ENCODE results near the gene STAC.
"Not testable (repeated sequence)": the region's sequence is repeated elsewhere in the genome, so short reads cannot be mapped to it uniquely, and the experiment has no call there.

STAC gene

GRCh38 chr3:36446276-36446675, 66.0 kb downstream of the STAC start:
- no peak overlapping the region for H3K4me3 ChIP-seq (ENCODE audit: low read depth in 1 of 2, low read length in 1 of 2)
- no peak overlapping the region for H3K27ac ChIP-seq
- no peak for TF ChIP-seq CTCF (IDR thresholded peaks at IDR 0.05)
- H3K9me3 ChIP-seq = no peaks in the 10 kb centered on the region
- no peaks in the 10 kb centered on the region for H3K4me1 ChIP-seq (ENCODE audit: control insufficient read depth in 1 of 2, insufficient read depth in 1 of 2, low read depth in 1 of 2, low read length in 1 of 2)
- H3K36me3 ChIP-seq = no peaks in the 10 kb centered on the region
- H3K27me3 ChIP-seq = no peaks in the 10 kb centered on the region

GRCh38 chr3:36447061-36447460, 66.8 kb downstream of the STAC start:
- Histone ChIP-seq H3K36me3 (no peaks in the 10 kb centered on the region), H3K9me3 (no peaks in the 10 kb centered on the region), H3K4me1 (ENCODE audit: control insufficient read depth in 1 of 2, insufficient read depth in 1 of 2, low read depth in 1 of 2, low read length in 1 of 2) (no peaks in the 10 kb centered on the region), H3K27ac (no peak overlapping the region), H3K4me3 (ENCODE audit: low read depth in 1 of 2, low read length in 1 of 2) (no peak overlapping the region), H3K27me3 (no peaks in the 10 kb centered on the region)
- no peak for TF ChIP-seq CTCF (IDR thresholded peaks at IDR 0.05)

- no peak overlapping the region for H3K4me3 ChIP-seq (ENCODE audit: low read depth in 1 of 2, low read length in 1 of 2)
- H3K27me3 ChIP-seq = no peaks in the 10 kb centered on the region
- TF ChIP-seq CTCF (IDR thresholded peaks at IDR 0.05) = no peak
- no peaks in the 10 kb centered on the region for H3K9me3 ChIP-seq
- no peaks in the 10 kb centered on the region for H3K36me3 ChIP-seq
- H3K27ac ChIP-seq = no peak overlapping the region
- H3K4me1 ChIP-seq (ENCODE audit: control insufficient read depth in 1 of 2, insufficient read depth in 1 of 2, low read depth in 1 of 2, low read length in 1 of 2) = no peaks in the 10 kb centered on the region
These were observed 71.5 kb downstream of the STAC start for GRCh38 chr3:36451816-36452215.

- H3K4me3 ChIP-seq (ENCODE audit: low read depth in 1 of 2, low read length in 1 of 2); H3K4me1 ChIP-seq (ENCODE audit: control insufficient read depth in 1 of 2, insufficient read depth in 1 of 2, low read depth in 1 of 2, low read length in 1 of 2); H3K36me3 ChIP-seq; H3K27ac ChIP-seq; H3K27me3 ChIP-seq; H3K9me3 ChIP-seq: not testable (repeated sequence)
These were observed 72.9 kb downstream of the STAC start for GRCh38 chr3:36453213-36453612.

GRCh38 chr3:36453896-36454295, 73.6 kb downstream of the STAC start:
- H3K4me1 ChIP-seq (ENCODE audit: control insufficient read depth in 1 of 2, insufficient read depth in 1 of 2, low read depth in 1 of 2, low read length in 1 of 2); H3K27ac ChIP-seq; H3K27me3 ChIP-seq; H3K4me3 ChIP-seq (ENCODE audit: low read depth in 1 of 2, low read length in 1 of 2); H3K9me3 ChIP-seq; H3K36me3 ChIP-seq: not testable (repeated sequence)

GRCh38 chr3:36455406-36455805, 75.1 kb downstream of the STAC start:
- Histone ChIP-seq H3K4me3 (ENCODE audit: low read depth in 1 of 2, low read length in 1 of 2) (no peak overlapping the region), H3K36me3 (no peaks in the 10 kb centered on the region), H3K27ac (no peak overlapping the region), H3K4me1 (ENCODE audit: control insufficient read depth in 1 of 2, insufficient read depth in 1 of 2, low read depth in 1 of 2, low read length in 1 of 2) (no peaks in the 10 kb centered on the region), H3K27me3 (no peaks in the 10 kb centered on the region), H3K9me3 (no peaks in the 10 kb centered on the region)
- no peak for TF ChIP-seq CTCF (IDR thresholded peaks at IDR 0.05)

GRCh38 chr3:36456784-36457183, 76.5 kb downstream of the STAC start:
- no peak for TF ChIP-seq CTCF (IDR thresholded peaks at IDR 0.05)
- Histone ChIP-seq H3K36me3 (no peaks in the 10 kb centered on the region), H3K4me1 (ENCODE audit: control insufficient read depth in 1 of 2, insufficient read depth in 1 of 2, low read depth in 1 of 2, low read length in 1 of 2) (no peaks in the 10 kb centered on the region), H3K4me3 (ENCODE audit: low read depth in 1 of 2, low read length in 1 of 2) (no peak overlapping the region), H3K27ac (no peak overlapping the region), H3K9me3 (no peaks in the 10 kb centered on the region), H3K27me3 (no peaks in the 10 kb centered on the region)

Data from neutrophil (primary cell).